ENCODE results near the gene RSL24D1.

RSL24D1 gene

GRCh38 chr15:55196458-55197361 lies at the start of gene RSL24D1:
Gene RSL24D1, minus strand, starts transcription at chr15:55196941. Its CDS starts 51 bp downstream, at chr15:55196890.
- DNase-seq (ENCODE audit: low spot score), result peak; percentile 98

- DNase-seq (ENCODE audit: low spot score), result peak; percentile 53
Measured at GRCh38 chr15:55245059-55245458, 48.3 kb upstream of the RSL24D1 start.

GRCh38 chr15:55241891-55242290 lies 45.1 kb upstream of the RSL24D1 start:
- DNase-seq (ENCODE audit: low spot score), result no peak

- DNase-seq (ENCODE audit: low spot score), result no peak
Measured at GRCh38 chr15:55241186-55241585, 44.4 kb upstream of the RSL24D1 start.

GRCh38 chr15:55240125-55240760 lies 43.5 kb upstream of the RSL24D1 start:
- no peak for DNase-seq (ENCODE audit: low spot score)

GRCh38 chr15:55239440-55240124 lies 42.8 kb upstream of the RSL24D1 start:
- DNase-seq (ENCODE audit: low spot score), result no peak

GRCh38 chr15:55238877-55239276 lies 42.1 kb upstream of the RSL24D1 start:
- DNase-seq (ENCODE audit: low spot score), result no peak

- DNase-seq (ENCODE audit: low spot score), result peak; percentile 60
Measured at GRCh38 chr15:55237219-55238130, 40.7 kb upstream of the RSL24D1 start.

GRCh38 chr15:55235546-55236036 lies 38.9 kb upstream of the RSL24D1 start:
- DNase-seq (ENCODE audit: low spot score), result no peak

- no peak for DNase-seq (ENCODE audit: low spot score)
Measured at GRCh38 chr15:55234800-55235104, 38.0 kb upstream of the RSL24D1 start.

GRCh38 chr15:55234104-55234799 lies 37.5 kb upstream of the RSL24D1 start:
- DNase-seq (ENCODE audit: low spot score), result no peak

- no peak for DNase-seq (ENCODE audit: low spot score)
Measured at GRCh38 chr15:55231455-55231854, 34.7 kb upstream of the RSL24D1 start.

- DNase-seq (ENCODE audit: low spot score), result no peak
Measured at GRCh38 chr15:55230953-55231352, 34.2 kb upstream of the RSL24D1 start.

GRCh38 chr15:55230051-55230670 lies 33.4 kb upstream of the RSL24D1 start:
- no peak for DNase-seq (ENCODE audit: low spot score)

GRCh38 chr15:55226127-55226526 lies 29.4 kb upstream of the RSL24D1 start:
- no peak for DNase-seq (ENCODE audit: low spot score)

- no peak for DNase-seq (ENCODE audit: low spot score)
Measured at GRCh38 chr15:55224892-55225291, 28.2 kb upstream of the RSL24D1 start.

GRCh38 chr15:55222588-55222987 lies 25.8 kb upstream of the RSL24D1 start:
- no peak for DNase-seq (ENCODE audit: low spot score)

GRCh38 chr15:55221090-55222011 lies 24.6 kb upstream of the RSL24D1 start:
- peak; percentile 73 for DNase-seq (ENCODE audit: low spot score)

- DNase-seq (ENCODE audit: low spot score), result no peak
Measured at GRCh38 chr15:55220606-55221005, 23.9 kb upstream of the RSL24D1 start.
